ENCODE measurements around the gene IDNK.

IDNK gene

GRCh38 chr9:83636813-83637212, 13.9 kb downstream of the IDNK start:
- DNase-seq = no peak

- no peak for DNase-seq
Observed at GRCh38 chr9:83637389-83637788, 14.4 kb downstream of the IDNK start.

GRCh38 chr9:83639266-83639665, 16.3 kb downstream of the IDNK start:
- DNase-seq = no peak

GRCh38 chr9:83642793-83643192, 19.9 kb downstream of the IDNK start:
- DNase-seq = no peak

GRCh38 chr9:83646500-83647239, 23.7 kb downstream of the IDNK start:
- DNase-seq = no peak

GRCh38 chr9:83649080-83649479, 26.1 kb downstream of the IDNK start:
- peak; percentile 71 for DNase-seq

- DNase-seq = no peak
Observed at GRCh38 chr9:83649515-83649914, 26.6 kb downstream of the IDNK start.

GRCh38 chr9:83651558-83651957, 28.6 kb downstream of the IDNK start:
- no peak for DNase-seq

GRCh38 chr9:83652433-83652832, 29.5 kb downstream of the IDNK start:
- no peak for DNase-seq

GRCh38 chr9:83655433-83655832, 32.5 kb downstream of the IDNK start:
- DNase-seq = no peak

GRCh38 chr9:83656032-83656680, 33.2 kb downstream of the IDNK start:
- no peak for DNase-seq

- no peak for DNase-seq
Observed at GRCh38 chr9:83656952-83657351, 34.0 kb downstream of the IDNK start.

- DNase-seq = no peak
Observed at GRCh38 chr9:83662933-83663332, 40.0 kb downstream of the IDNK start.

- DNase-seq = no peak
Observed at GRCh38 chr9:83665580-83666200, 42.7 kb downstream of the IDNK start.

GRCh38 chr9:83669067-83669466, 46.1 kb downstream of the IDNK start:
- no peak for DNase-seq

- no peak for DNase-seq
Observed at GRCh38 chr9:83670381-83670780, 47.4 kb downstream of the IDNK start.

GRCh38 chr9:83671451-83671850, 48.5 kb downstream of the IDNK start:
- no peak for DNase-seq

GRCh38 chr9:83675466-83675865, 52.5 kb downstream of the IDNK start:
- DNase-seq = no peak

GRCh38 chr9:83677596-83677995, 54.7 kb downstream of the IDNK start:
- DNase-seq = no peak

- no peak for DNase-seq
Observed at GRCh38 chr9:83680233-83680632, 57.3 kb downstream of the IDNK start.

- DNase-seq = no peak
Observed at GRCh38 chr9:83681490-83681889, 58.5 kb downstream of the IDNK start.

- DNase-seq = no peak
Observed at GRCh38 chr9:83688921-83689320, 66.0 kb downstream of the IDNK start.

- DNase-seq = no peak
Observed at GRCh38 chr9:83691492-83691891, 68.5 kb downstream of the IDNK start.
